Activated CD8-positive, alpha-beta T cell treated with anti-CD3 and anti-CD28 coated beads, Interleukin-2, amount 10 ng/mL, durations not matched to agents 7 days and 5 days (primary cell): ENCODE measurements around the gene IL31. TPM values are rescaled to one million over a fixed set of nuclear protein-coding genes. Genes with fewer than 3 reads are reported as not detected.
A peak's percentile ranks its signal among the peaks of the same experiment; 100 is the strongest.

ENCODE experiments used
- ATAC-seq: fragments of 150-1000 bp; cut with Tn5 transposase; one replicate; pipeline ENCODE4 v1.10.0; 2021; ENCODE audit warnings: moderate library complexity
- CTCF ChIA-PET: fragments of 350-600 bp; sonication (Branson Sonifier 250); formaldehyde crosslinking; loops from one replicate; lab custom pipeline; 2021; ENCODE audit warnings: antibody characterized with exemption; lab: Charles Lee
- POLR2A ChIA-PET: fragments of 350-600 bp; sonication (Branson Sonifier 250); formaldehyde crosslinking; loops from one replicate; lab custom pipeline; 2021; ENCODE audit warnings: antibody characterized with exemption; lab: Charles Lee
- DNase-seq: peaks from one replicate; pipeline ENCODE4 v3.0.0-alpha.2; 2020
- H3K27ac Mint-ChIP-seq: one replicate; pipeline ENCODE4 v1.8.0; 2021; ENCODE audit warnings: mild to moderate bottlenecking, mixed read lengths
- H3K27me3 Mint-ChIP-seq: one replicate; pipeline ENCODE4 v1.8.0; 2021; ENCODE audit warnings: low read depth, mixed read lengths
- H3K36me3 Mint-ChIP-seq: one replicate; pipeline ENCODE4 v1.8.0; 2021; ENCODE audit warnings: low read depth, mixed read lengths
- H3K4me1 Mint-ChIP-seq: one replicate; pipeline ENCODE4 v1.8.0; 2021; ENCODE audit warnings: low read depth, mixed read lengths
- H3K4me3 Mint-ChIP-seq: one replicate; pipeline ENCODE4 v1.8.0; 2021; ENCODE audit warnings: mild to moderate bottlenecking, mixed read lengths
- H3K9me3 Mint-ChIP-seq: one replicate; pipeline ENCODE4 v1.8.0; 2022; ENCODE audit warnings: mixed read lengths; ENCODE audit not compliant: insufficient read depth
- total RNA-seq, 2 experiments: library from RNA; stranded (reverse); gene quantifications; one replicate each; pipeline ENCODE4 v1.2.3, GENCODE V29; 2021

IL31 gene
- total RNA-seq, 2 experiments from 2014 or later: not detected

DNA sequence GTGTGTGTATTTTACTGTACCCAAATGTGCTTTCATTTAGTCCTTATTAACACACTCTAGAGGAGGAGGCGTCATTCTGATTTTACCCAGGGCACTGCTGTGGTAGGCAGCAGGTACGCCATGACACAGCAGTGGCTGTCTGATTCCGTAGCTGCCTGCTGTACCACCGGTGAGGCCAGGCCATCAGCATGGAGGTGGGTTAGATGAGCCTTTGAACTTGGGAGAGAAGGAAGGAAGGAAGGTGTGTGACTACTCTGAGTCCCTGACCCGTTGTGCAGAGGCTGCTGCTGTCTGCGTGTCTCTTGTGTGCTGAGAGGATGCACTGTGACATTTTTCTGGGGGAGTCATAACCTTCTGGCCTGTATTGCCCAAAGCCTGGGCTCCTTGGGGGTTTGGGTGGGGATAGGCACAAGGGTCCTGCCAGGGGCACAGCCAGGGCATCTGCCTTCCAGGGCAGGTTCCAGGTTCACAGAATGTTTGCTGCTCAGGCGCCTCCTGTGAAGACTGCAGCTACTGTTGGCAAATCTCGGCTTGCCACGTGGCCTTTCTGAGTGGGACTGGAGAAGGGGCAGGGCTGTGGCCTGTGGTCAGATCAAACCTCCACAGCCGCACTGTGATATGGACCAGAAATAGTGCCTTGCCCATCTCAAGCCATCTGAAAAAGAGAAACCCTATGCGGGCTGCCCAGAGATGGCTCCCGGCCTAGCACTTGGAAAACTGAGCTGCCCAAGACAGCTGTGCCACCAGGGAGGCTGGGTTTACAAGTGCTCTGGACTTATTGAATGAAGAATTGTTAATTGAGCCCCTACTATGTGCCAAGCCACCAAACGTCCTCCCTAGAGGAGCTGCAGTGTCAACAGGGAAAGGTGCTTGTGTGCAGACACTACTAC lies 48.3 kb downstream of the IL31 start:
- POLR2A ChIA-PET: no interaction called here
- H3K9me3 Mint-ChIP-seq: no peaks in the 10 kb centered on the region
- peaks cover 13% of the 10 kb centered on the region for H3K36me3 Mint-ChIP-seq
- ATAC-seq (no peak), DNase-seq (no peak)
- CTCF ChIA-PET: interaction anchor here (2.8 kb wide), 1 partner anchor 71 kb away, joined by 23 read pairs; no protein-coding TSS in a partner anchor
- H3K27ac Mint-ChIP-seq: peak overlapping the region; percentile 75
- no peaks in the 10 kb centered on the region for H3K27me3 Mint-ChIP-seq
- no peak overlapping the region for H3K4me3 Mint-ChIP-seq
- peaks cover 33% of the 10 kb centered on the region for H3K4me1 Mint-ChIP-seq

DNA sequence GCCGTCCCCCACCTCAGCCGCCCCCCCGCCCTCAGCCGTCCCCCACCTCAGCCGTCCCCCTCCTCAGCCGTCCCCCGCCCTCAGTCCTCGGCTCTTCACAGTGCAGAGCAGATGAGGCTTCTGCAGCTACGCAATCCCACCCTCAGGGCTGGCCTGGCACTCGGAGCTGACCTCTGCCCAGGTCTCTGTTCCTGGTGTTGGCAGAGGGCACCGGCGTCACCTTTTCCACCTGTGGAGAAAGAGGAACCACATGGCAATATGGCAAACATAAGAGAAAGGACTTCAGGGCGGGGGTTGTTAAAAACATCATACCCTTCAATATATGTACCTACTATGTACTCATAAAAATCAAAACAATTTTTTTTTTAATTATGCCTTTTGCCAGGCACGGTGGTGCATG lies 49.7 kb downstream of the IL31 start:
- no peak for DNase-seq
- ChIA-PET CTCF (interaction anchor here (1.0 to 3.6 kb wide), 15 partner anchors 9 to 156 kb away, joined by 3 to 103 read pairs (median 13); partner anchors contain the start of gene MLXIP), POLR2A (no interaction called here)
- no peak for ATAC-seq
- peaks cover 33% of the 10 kb centered on the region for H3K4me1 Mint-ChIP-seq
- H3K27ac Mint-ChIP-seq: no peak overlapping the region
- H3K9me3 Mint-ChIP-seq: no peaks in the 10 kb centered on the region
- no peak overlapping the region for H3K4me3 Mint-ChIP-seq
- peaks cover 5% of the 10 kb centered on the region for H3K36me3 Mint-ChIP-seq
- H3K27me3 Mint-ChIP-seq: no peaks in the 10 kb centered on the region

GRCh38 chr12:122123761-122124145 lies 50.3 kb downstream of the IL31 start:
- H3K27ac Mint-ChIP-seq: peak overlapping the region; percentile 51
- H3K36me3 Mint-ChIP-seq: peaks cover 5% of the 10 kb centered on the region
- no peaks in the 10 kb centered on the region for H3K9me3 Mint-ChIP-seq
- H3K4me3 Mint-ChIP-seq: no peak overlapping the region
- CTCF ChIA-PET: interaction anchor here (0.7 to 3.6 kb wide), 37 partner anchors 9 to 207 kb away, joined by 3 to 103 read pairs (median 8); partner anchors contain the start of genes CFAP251 and MLXIP
- ATAC-seq: no peak
- POLR2A ChIA-PET: no interaction called here
- H3K4me1 Mint-ChIP-seq: peaks cover 33% of the 10 kb centered on the region
- no peaks in the 10 kb centered on the region for H3K27me3 Mint-ChIP-seq
- no peak for DNase-seq

DNA sequence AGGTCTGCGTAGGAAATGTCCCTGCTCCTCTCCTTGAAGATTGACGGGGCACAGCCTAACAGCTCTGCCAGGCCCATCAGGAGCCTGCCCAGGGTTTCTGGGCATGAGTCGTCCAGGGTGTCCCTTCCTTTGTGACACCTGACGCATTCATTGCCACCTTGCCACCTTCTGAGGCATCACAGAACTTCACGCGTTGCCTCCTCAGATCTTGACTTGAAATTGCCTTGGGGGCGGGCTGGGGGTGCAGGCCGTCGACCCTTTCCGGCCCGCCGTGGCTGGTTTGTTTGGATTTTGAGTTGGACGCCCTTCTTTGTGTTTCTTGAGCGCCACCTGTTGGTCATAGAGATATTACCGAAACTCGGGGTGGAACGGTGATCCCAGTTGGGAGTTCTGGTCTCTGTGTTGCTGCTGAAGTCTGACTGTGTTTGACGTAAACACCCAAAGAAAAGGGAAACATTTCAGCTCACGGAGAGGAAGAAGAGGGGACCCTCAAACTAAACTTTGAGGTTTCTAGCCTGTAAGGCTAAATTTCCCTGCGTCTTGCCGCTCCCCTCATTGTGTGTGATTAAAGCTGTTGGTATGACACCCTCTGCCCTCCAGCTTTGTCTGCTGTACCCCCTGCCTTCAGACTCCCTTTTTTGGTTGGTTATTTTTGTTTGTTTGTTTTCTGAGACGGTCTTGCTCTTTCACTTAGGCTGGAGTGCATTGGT lies 50.8 kb downstream of the IL31 start:
- Mint-ChIP-seq H3K36me3 (peaks cover 2% of the 10 kb centered on the region), H3K4me3 (no peak overlapping the region), H3K4me1 (peaks cover 33% of the 10 kb centered on the region), H3K27ac (peak overlapping the region; percentile 67), H3K27me3 (no peaks in the 10 kb centered on the region), H3K9me3 (no peaks in the 10 kb centered on the region)
- ChIA-PET CTCF (interaction anchor here (0.7 to 3.6 kb wide), 38 partner anchors 9 to 207 kb away, joined by 3 to 103 read pairs (median 8); partner anchors contain the start of genes CFAP251 and MLXIP), POLR2A (no interaction called here)
- peak; percentile 80 for DNase-seq
- ATAC-seq: peak; percentile 62

Other genes starting within 250 kb of the IL31 start
- 1 to 10 TPM; 6.2 to 8.1 TPM for gene BCL7A, start 152.3 kb downstream of the IL31 start, total RNA-seq
- 10 to 100 TPM; 38.8 to 42.7 TPM for gene MLXIP, start 95.5 kb downstream of the IL31 start, total RNA-seq
- not detected for gene LRRC43, start 8.9 kb upstream of the IL31 start, total RNA-seq
- 1 to 10 TPM in 1 of 2 experiments, under 1 TPM in 1; 0.90 to 1.4 TPM for gene B3GNT4, start 29.5 kb upstream of the IL31 start, total RNA-seq
- gene DIABLO, start 51.8 kb upstream of the IL31 start, total RNA-seq: 10 to 100 TPM; 43.5 to 47.1 TPM
- gene VPS33A, start 92.3 kb upstream of the IL31 start, total RNA-seq: 10 to 100 TPM; 22.0 to 22.4 TPM
- 10 to 100 TPM; 61.4 to 63.2 TPM for gene CLIP1, start 248.4 kb upstream of the IL31 start, total RNA-seq